HG02852 (cell line): Measurements from ENCODE around the gene EHMT2.

Source experiments
- ATAC-seq: cut with Tn5 transposase; IDR thresholded peaks from one replicate; pipeline ENCODE4 v1.9.1; 2021; ENCODE audit warnings: mild to moderate bottlenecking, moderate library complexity; ENCODE audit not compliant: unreplicated experiment

The EHMT2 gene

GRCh38 chr6:31892821-31893220 lies 4.7 kb downstream of the EHMT2 start:
- no peak for ATAC-seq

GRCh38 chr6:31889331-31889972 lies 8.0 kb downstream of the EHMT2 start:
- ATAC-seq: no peak

- no peak for ATAC-seq
Observed at GRCh38 chr6:31888276-31889258, 8.9 kb downstream of the EHMT2 start.

- no peak for ATAC-seq
Observed at GRCh38 chr6:31887173-31888007, 10.1 kb downstream of the EHMT2 start.

- ATAC-seq: no peak
Observed at GRCh38 chr6:31886541-31886991, 10.9 kb downstream of the EHMT2 start.

- ATAC-seq: no peak
Observed at GRCh38 chr6:31884528-31885035, 12.9 kb downstream of the EHMT2 start.

- no peak for ATAC-seq
Observed at GRCh38 chr6:31883676-31884075, 13.8 kb downstream of the EHMT2 start.

- ATAC-seq: no peak
Observed at GRCh38 chr6:31882344-31882743, 15.2 kb downstream of the EHMT2 start.

- no peak for ATAC-seq
Observed at GRCh38 chr6:31881136-31881859, 16.2 kb downstream of the EHMT2 start.

GRCh38 chr6:31880616-31881015 lies 16.9 kb downstream of the EHMT2 start:
- ATAC-seq: no peak

GRCh38 chr6:31879901-31880300 lies 17.6 kb downstream of the EHMT2 start:
- ATAC-seq: no peak

GRCh38 chr6:31879143-31879542 lies 18.4 kb downstream of the EHMT2 start:
- no peak for ATAC-seq

- ATAC-seq: no peak
Observed at GRCh38 chr6:31878726-31879125, 18.8 kb downstream of the EHMT2 start, which contains the start of gene SLC44A4. SLC44A4 (minus strand) TSS chr6:31878997; CDS start chr6:31878980, 17 bp downstream.

- ATAC-seq: no peak
Observed at GRCh38 chr6:31878222-31878621, 19.3 kb downstream of the EHMT2 start.

GRCh38 chr6:31877651-31878161 lies 19.8 kb downstream of the EHMT2 start:
- ATAC-seq: no peak

- ATAC-seq: no peak
Observed at GRCh38 chr6:31877125-31877650, 20.3 kb downstream of the EHMT2 start.

GRCh38 chr6:31876357-31876756 lies 21.1 kb downstream of the EHMT2 start:
- ATAC-seq: no peak

GRCh38 chr6:31875877-31876276 lies 21.6 kb downstream of the EHMT2 start:
- no peak for ATAC-seq

- no peak for ATAC-seq
Observed at GRCh38 chr6:31874836-31875572, 22.5 kb downstream of the EHMT2 start.
